ENCODE measurements around the gene KLHDC7B.
"Not testable (repeated sequence)": the region's sequence is repeated elsewhere in the genome, so short reads cannot be mapped to it uniquely, and the experiment has no call there.

The KLHDC7B gene

DNA sequence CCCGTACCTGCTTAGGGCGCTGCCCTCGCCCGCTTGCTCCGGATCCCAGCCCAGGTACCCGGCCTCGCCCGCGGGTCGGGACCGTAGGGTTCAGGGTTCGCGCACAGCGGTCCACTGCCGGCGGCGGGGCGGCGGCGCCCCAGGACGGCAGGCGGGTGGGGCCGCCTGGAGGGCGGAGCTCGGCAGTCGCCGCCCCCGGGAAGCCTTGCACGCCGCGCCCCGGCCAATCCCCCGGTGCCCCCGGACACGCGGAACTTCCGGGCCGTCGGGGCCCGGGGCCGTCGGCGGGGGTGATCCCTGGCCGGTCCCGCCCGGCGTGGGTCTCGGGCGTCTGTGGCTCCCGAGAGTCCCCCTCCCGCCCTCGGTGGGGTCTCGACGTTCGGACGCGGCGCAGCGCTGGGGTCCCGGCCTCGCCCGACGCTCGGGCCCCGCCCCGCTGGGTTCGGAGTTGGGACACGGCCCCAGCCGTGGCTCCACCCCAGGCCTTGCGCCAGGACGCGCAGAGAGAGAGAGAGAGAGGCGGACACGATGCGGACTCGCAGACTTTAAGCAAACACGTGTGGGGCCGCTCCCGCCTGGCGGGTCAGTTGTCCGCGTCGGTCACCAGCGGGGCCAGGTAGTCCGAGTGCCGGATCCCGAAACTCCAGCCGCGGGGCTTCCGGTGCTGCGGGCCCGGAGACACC is 15.7 kb upstream of the KLHDC7B start, which contains the start of gene TYMP:
TSS of gene TYMP (minus strand) at position 116 of the 683 bp plus-strand sequence. CDS start 303 bp downstream, outside the sequence.
- DNase-seq (ENCODE audit: low spot score), result no peak

DNA sequence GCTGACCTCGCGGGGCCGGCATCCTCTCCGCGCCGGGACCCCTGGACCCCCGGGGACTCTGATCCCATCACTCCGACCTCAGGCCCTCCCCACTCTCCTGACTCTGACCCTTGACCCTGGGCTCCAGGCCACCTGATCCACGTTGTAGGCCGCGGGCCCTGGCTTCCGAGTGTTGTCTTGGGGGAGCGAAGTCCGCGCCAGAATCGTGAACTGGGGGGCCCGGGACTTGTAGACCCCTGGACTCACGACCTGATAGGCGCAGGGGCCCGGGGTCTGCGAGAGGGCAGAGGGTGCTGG is 15.2 kb upstream of the KLHDC7B start:
- no peak for DNase-seq (ENCODE audit: low spot score)

DNA sequence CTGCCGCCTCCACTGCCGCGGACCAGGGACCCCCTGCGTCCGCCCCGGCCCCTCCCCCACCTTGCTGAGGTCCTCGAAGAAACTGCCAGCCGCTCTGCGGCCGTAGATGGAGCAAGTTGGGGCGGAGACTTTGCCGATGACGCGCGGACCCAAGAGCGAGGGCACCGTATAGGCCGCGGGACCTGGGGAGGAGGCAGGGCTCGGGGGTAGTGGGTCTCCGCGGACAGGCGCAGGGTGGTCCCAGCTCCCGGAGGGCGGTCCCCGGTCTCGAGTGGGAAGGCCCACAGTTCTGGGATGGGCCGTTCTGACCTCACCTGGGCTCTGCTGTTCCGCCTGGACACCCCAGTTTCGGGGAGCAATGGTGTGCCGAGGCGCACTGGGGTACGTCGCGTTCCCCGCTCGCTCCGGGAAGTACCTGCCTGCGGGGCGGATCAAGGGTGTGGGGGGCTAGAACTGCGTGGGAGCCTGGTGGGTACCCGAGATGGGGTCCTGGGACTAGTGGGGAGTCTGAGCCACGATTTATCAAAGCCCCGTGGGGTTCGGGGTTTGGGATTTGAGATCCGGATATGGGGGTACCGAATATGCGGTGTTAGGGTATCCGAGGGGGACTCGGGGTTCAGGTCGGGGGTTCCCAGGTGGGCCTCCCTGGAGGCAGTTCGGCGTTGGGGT is 14.7 kb upstream of the KLHDC7B start:
- peak; percentile 43 for DNase-seq (ENCODE audit: low spot score)

DNA sequence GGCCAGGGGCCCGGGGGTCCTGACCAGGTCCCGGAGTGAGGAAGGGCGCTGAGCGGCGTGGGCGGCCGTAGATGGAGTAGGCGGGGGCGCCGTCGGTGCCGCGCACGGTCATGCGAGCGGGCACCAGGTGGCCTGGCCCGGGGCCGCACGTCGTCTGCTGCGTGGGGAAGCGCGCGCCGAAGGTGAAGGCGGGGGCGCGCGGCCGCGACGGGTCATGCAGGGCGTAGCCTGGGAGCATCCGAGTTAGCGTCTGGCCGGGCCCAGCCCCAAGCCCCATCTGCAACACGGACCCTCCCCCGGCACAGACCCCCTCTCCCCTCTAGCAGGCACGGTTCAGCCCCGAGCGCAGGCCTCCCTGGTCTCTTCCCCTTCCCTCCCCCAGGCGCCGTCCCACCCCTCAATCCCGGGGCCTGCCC is 14.1 kb upstream of the KLHDC7B start:
- DNase-seq (ENCODE audit: low spot score), result no peak

DNA sequence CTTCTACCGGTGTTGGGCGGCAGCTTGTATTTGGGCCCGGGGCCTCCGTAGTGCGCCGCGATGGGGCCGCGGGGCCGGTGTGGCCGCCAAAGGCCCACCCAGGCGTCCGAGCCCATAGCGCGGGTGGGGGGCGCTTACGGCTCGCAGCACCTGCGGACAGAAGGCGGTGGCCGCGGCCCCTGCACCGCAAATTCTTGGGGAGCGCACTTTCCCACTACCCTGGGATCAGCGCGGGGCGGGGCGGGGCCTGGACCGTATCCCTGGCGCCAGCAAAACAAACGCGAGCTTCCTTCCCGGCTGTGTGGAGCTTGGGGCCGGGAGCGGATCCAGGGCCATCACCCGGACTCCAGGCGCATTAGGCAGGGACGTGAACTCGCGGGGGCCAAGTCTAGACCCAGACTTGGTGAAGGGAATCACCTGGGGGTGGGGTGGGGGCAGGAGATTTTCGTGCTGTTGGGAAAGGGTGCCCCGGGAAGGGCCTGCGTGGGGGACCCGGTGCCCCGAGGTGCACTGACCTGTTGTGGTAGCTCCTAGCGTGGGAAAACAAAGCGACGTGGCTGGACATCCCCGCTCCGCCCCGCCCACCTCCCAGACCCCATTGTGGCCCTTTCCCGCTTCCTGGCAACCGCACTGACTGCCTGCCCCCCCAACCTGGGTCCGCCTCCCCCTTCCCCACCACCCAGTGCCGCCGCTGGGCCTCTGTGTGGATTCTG is 13.6 kb upstream of the KLHDC7B start:
- no peak for DNase-seq (ENCODE audit: low spot score)

DNA sequence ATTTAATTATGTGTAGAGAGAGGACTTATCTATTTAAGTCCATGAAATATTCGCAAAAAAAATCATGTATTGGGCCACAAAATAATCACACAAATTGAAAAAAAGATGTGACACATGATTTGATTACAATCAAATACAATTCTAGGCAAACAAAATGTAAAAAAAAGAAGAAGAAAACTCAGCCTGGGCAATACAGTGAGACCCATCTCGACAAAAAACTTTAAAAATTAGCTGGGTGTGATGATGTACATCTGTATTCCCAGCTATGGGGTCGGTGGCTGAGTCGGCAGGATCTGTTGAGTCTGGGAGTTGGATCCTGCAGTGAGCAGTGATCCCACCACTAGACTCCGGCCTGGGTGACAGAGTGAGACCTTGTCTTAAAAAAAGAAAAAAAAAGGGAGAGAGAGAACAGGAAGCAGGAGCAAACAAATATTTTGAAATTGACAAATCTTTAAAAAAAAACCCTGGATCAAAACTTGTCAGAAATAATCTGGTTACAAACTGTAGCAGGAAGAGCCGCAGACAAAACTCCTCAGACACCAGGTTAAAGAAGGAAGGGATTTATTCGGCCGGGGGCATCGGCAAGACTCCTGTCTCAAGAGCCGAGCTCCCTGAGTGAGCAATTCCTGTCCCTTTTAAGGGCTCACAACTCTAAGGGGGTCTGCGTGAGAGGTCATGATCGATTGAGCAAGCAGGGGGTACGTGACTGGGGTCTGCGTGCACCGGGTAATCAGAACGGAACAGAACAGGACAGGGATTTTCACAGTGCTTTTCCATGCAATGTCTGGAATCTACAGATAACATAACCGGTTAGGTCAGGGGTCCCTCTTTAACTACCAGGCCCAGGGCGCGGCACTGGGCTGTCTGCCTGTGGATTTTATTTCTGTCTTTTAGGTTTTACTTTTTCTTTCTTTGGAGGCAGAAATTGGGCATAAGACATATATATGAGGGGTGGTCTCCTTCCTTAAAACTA is 12.6 kb upstream of the KLHDC7B start:
- no peak for DNase-seq (ENCODE audit: low spot score)

- DNase-seq (ENCODE audit: low spot score), result not testable (repeated sequence)
These were observed 11.6 kb upstream of the KLHDC7B start for GRCh38 chr22:50533856-50534711.

GRCh38 chr22:50535113-50535512 is 10.6 kb upstream of the KLHDC7B start:
- DNase-seq (ENCODE audit: low spot score), result no peak

DNA sequence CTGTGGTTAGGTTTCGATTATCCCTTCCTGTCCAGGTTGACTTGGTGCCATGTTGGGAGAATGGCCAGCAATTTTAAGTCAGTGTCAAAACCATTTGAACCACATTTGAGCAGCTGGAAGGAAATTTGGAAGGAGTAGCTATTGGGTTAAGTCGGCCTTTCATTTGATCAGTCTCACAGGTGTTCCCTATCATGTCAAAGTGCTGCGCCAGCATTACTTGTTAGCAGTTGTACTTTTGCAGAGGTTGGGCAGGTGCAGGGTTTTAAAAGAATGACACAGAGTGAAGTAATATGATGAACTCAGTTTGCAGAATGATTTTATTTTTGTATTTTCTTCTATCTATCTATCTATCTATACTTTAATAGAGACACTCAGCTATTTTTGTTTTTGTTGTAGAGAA is 9.5 kb upstream of the KLHDC7B start:
- DNase-seq (ENCODE audit: low spot score), result no peak

- no peak for DNase-seq (ENCODE audit: low spot score)
These were observed 7.9 kb upstream of the KLHDC7B start for GRCh38 chr22:50537765-50538164.

DNA sequence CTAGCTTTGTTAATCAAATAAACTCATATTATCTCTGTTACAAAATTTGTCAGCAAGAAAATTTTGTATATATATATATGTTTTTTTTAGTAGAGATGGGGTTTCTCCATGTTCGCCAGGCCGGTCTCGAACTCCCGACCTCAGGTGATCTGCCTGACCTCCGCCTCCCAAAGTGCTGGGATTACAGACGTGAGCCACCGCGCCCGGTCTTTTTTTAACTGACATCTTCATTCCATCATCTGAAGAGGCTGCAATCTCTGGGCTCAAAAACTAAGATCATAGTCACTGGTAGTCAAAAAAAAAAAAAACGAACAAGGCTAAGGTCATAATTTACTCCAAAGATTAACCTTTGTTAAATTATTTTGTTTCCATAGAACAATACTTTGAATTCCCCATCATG is 5.3 kb upstream of the KLHDC7B start:
- DNase-seq (ENCODE audit: low spot score), result no peak

GRCh38 chr22:50541667-50542026 is 4.1 kb upstream of the KLHDC7B start:
- DNase-seq (ENCODE audit: low spot score), result not testable (repeated sequence)

DNA sequence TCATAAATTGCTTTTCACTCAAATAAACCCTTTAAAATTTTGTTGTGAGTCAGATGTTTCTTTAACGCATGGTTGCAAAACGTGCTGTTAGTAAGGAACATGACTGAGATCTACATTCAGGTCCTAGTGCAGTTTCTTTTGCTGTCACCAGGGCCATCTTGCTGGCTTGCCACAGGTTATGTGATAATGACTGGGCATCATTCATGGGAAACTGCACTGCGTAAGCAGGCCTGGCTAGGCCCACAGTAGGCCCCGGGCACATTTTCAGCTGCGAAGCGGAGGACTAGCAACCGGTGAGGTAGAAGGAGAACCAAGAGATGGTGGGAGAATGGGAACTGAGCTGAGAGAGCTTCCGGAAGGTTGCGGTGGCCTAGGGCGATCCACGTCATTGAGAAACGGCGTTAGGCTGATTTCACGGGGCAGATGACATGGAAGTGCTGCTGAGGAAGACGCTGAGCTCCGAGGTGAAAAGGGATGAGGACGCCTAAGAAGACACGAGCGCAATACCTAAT is 3.2 kb upstream of the KLHDC7B start:
- no peak for DNase-seq (ENCODE audit: low spot score)

- no peak for DNase-seq (ENCODE audit: low spot score)
These were observed 1.5 kb upstream of the KLHDC7B start for GRCh38 chr22:50544078-50544745.

DNA sequence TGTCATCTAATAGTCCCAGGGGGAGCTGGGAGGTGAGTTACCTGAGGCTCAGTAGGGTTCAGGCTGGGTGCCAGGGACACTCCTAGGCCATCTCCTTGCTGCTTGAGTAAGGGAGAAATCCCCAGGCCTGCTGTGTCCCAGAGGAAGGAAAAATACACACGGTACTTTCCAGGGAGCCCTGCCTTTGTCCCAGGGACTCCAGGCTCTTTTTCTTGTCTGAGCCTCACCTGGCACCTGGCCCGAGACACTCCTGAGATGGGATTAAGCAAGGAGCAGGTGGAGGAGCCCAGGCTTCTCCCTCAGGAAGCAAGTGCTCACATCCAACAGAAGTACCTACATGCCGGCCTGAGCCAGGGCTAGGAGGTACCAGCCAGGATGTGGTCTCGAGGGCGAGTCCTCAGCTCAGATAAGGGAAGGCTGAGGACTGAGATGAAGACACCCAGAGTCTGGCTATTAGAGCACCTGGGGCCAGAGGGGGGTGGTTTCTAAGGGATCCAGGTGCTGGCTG is 899 bp upstream of the KLHDC7B start:
- no peak for DNase-seq (ENCODE audit: low spot score)

DNA sequence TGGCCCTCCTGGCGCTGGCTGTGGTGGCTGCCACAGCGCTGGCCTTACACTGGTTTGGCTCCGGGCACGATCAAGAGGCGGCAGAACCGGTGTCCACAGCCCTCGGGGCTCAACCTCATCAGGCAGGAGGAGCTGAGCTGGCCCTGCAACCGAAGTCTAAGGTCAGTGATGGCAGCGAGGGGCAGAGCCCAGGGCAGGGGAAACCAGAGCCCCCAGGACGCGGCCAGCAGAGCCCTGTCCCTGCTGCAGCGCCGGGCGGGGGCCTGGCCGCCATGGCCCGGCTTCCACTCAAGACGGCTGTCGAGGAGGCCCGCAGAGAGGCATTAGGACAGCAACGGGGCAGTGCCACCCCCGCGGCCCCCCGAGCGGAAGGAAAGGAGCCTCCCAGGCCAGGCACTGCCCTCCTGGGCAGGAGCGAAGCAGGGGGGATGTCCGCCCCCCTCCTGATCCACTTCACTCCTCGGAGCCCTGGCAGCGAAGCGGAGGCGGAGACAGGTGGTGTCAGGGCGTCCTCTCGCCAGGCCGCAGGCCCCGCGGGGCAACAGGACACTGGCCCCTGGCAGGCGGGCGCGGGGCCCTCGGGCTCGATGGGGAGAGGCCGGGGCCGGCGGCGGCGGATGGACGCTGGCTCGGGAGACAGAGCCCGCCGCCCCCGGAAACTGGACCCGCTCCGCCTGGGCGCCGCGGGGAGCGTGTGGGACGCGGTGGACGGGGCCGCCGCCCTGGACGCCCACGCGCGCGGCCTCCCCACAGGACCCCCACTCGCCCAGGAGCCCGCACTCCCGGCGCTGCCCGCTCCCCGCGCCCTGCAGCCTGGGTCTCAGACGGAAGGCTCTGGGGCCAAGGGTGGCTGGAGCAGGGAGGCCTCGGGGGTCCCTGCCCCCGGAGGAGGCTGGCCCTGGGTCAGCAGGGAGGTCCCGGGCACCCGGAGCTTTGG is 895 bp downstream of the KLHDC7B start:
- DNase-seq (ENCODE audit: low spot score), result no peak

GRCh38 chr22:50547263-50547985 is 1.7 kb downstream of the KLHDC7B start:
- no peak for DNase-seq (ENCODE audit: low spot score)

Measured in globus pallidus (tissue), 1 donor.